Measurements from ENCODE around the gene TIMM10.
"Not testable (repeated sequence)": the region's sequence is repeated elsewhere in the genome, so short reads cannot be mapped to it uniquely, and the experiment has no call there.

The TIMM10 gene

DNA sequence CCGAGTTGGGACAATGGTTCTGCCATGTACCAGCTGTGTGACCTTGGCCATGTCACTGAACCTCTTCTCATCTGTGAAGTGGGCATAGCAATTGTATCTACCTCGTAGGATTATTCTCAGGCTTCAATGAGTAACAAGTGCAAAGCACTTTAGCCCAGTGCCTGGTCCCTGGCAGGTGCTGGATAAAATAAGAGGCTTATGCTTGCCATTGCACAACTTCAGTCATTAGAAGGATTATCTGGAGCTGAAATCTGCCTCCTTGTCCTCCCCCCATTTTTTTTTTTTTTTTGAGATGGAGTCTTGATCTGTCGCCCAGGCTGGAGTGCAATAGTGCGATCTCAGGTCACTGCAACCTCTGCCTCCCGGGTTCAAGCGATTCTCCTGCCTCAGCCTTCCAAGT lies 14.0 kb upstream of the TIMM10 start:
- TF ChIP-seq, protein P1, sequence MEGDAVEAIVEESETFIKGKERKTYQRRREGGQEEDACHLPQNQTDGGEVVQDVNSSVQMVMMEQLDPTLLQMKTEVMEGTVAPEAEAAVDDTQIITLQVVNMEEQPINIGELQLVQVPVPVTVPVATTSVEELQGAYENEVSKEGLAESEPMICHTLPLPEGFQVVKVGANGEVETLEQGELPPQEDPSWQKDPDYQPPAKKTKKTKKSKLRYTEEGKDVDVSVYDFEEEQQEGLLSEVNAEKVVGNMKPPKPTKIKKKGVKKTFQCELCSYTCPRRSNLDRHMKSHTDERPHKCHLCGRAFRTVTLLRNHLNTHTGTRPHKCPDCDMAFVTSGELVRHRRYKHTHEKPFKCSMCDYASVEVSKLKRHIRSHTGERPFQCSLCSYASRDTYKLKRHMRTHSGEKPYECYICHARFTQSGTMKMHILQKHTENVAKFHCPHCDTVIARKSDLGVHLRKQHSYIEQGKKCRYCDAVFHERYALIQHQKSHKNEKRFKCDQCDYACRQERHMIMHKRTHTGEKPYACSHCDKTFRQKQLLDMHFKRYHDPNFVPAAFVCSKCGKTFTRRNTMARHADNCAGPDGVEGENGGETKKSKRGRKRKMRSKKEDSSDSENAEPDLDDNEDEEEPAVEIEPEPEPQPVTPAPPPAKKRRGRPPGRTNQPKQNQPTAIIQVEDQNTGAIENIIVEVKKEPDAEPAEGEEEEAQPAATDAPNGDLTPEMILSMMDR (IDR thresholded peaks at IDR 0.05; ENCODE audit: extremely low read depth, insufficient read depth, missing control alignments) = no peak
- in situ Hi-C loops (cut with MboI; ENCODE audit: low pct_unique_long_range_greater_than_20kb, low sequenced_read_pairs, unreplicated experiment) = no loop called here

GRCh38 chr11:57543593-57543992 lies 13.0 kb upstream of the TIMM10 start:
- TF ChIP-seq, protein P1 (IDR thresholded peaks at IDR 0.05; ENCODE audit: extremely low read depth, insufficient read depth, missing control alignments) = no peak
- in situ Hi-C loops (cut with MboI; ENCODE audit: low pct_unique_long_range_greater_than_20kb, low sequenced_read_pairs, unreplicated experiment) = no loop called here
- no peak for DNase-seq (ENCODE audit: low spot score)

More for the DNA sequence above, 14.0 kb upstream of the TIMM10 start:
- DNase-seq (ENCODE audit: low spot score) = no peak

- DNase-seq (ENCODE audit: low spot score) = no peak
- TF ChIP-seq, protein P1 (IDR thresholded peaks at IDR 0.05; ENCODE audit: extremely low read depth, insufficient read depth, missing control alignments) = no peak
- in situ Hi-C loops (cut with MboI; ENCODE audit: low pct_unique_long_range_greater_than_20kb, low sequenced_read_pairs, unreplicated experiment) = no loop called here
These were observed 12.0 kb upstream of the TIMM10 start for GRCh38 chr11:57542582-57542981.

GRCh38 chr11:57541169-57541568 lies 10.6 kb upstream of the TIMM10 start:
- TF ChIP-seq, protein P1 (IDR thresholded peaks at IDR 0.05; ENCODE audit: extremely low read depth, insufficient read depth, missing control alignments) = no peak
- no peak for DNase-seq (ENCODE audit: low spot score)
- in situ Hi-C loops (cut with MboI; ENCODE audit: low pct_unique_long_range_greater_than_20kb, low sequenced_read_pairs, unreplicated experiment) = no loop called here

- TF ChIP-seq, protein P1 (IDR thresholded peaks at IDR 0.05; ENCODE audit: extremely low read depth, insufficient read depth, missing control alignments) = no peak
- no peak for DNase-seq (ENCODE audit: low spot score)
- in situ Hi-C loops (cut with MboI; ENCODE audit: low pct_unique_long_range_greater_than_20kb, low sequenced_read_pairs, unreplicated experiment) = no loop called here
These were observed 8.8 kb upstream of the TIMM10 start for GRCh38 chr11:57539342-57539741.

GRCh38 chr11:57536947-57537619 lies 6.5 kb upstream of the TIMM10 start, which contains the start of gene SMTNL1:
Gene SMTNL1 (plus strand): TSS chr11:57537595. CDS start chr11:57542643, 5,048 bp downstream.
- in situ Hi-C loops (cut with MboI; ENCODE audit: low pct_unique_long_range_greater_than_20kb, low sequenced_read_pairs, unreplicated experiment) = no loop called here
- TF ChIP-seq, protein P1 (IDR thresholded peaks at IDR 0.05; ENCODE audit: extremely low read depth, insufficient read depth, missing control alignments) = no peak
- no peak for DNase-seq (ENCODE audit: low spot score)

DNA sequence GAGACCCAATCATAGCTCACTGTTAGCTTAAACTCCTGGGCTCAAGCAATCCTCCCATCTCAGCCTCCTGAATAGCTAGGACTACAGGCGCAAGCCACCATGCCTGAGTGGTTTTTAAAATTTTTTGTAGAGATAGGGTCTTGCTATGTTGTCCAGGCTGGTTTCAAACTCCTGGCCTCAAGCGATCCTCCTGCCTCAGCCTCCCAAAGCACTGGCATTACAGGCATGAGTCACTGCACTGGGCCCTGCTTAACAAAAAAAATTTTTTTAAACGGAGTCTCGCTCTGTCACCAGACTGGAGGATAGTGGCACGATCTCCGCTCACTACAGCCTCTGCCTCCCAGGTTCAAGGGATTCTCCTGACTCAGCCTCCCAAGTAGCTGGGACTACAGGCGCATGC lies 3.9 kb upstream of the TIMM10 start:
- DNase-seq (ENCODE audit: low spot score); in situ Hi-C loops (cut with MboI; ENCODE audit: low pct_unique_long_range_greater_than_20kb, low sequenced_read_pairs, unreplicated experiment): not testable (repeated sequence)

Data from GM13977 (cell line).